Smooth muscle cell (in vitro differentiated cells): ENCODE data around the gene SUPT6H. TPM values are rescaled to one million over a fixed set of nuclear protein-coding genes. Genes with fewer than 3 reads are reported as not detected.
A peak's percentile ranks its signal among the peaks of the same experiment; 100 is the strongest.

Source experiments
- DNase-seq: peaks from one replicate; lab custom pipeline; 2025; ENCODE audit not compliant: unreplicated experiment; lab: John Stamatoyannopoulos, UW
- H2AFZ ChIP-seq: fragments of 200-600 bp; sonication (generic); 2 replicates; pipeline ENCODE4 v1.6.0; 2016; ENCODE audit warnings: antibody characterized with exemption, low read depth, mild to moderate bottlenecking
- H3F3A ChIP-seq: fragments of 200-600 bp; sonication (generic); 2 replicates; pipeline ENCODE4 v1.6.0; 2017; ENCODE audit warnings: antibody characterized with exemption, low read depth
- H3K27ac ChIP-seq: fragments of 200-600 bp; sonication (generic); 2 replicates; pipeline ENCODE4 v1.5.1; 2016; ENCODE audit warnings: low read depth, mild to moderate bottlenecking
- H3K27me3 ChIP-seq: fragments of 200-600 bp; sonication (generic); 2 replicates; pipeline ENCODE4 v1.6.1; 2016; ENCODE audit warnings: low read depth, mild to moderate bottlenecking
- H3K36me3 ChIP-seq: fragments of 200-600 bp; sonication (generic); 2 replicates; pipeline ENCODE4 v1.5.1; 2016; ENCODE audit warnings: low read depth
- H3K4me1 ChIP-seq: fragments of 200-600 bp; sonication (generic); 2 replicates; pipeline ENCODE4 v1.5.1; 2016; ENCODE audit warnings: low read depth
- H3K4me2 ChIP-seq: fragments of 200-600 bp; sonication (generic); 2 replicates; pipeline ENCODE4 v1.6.0; 2016; ENCODE audit warnings: mild to moderate bottlenecking
- H3K4me3 ChIP-seq: fragments of 200-600 bp; sonication (generic); 2 replicates; pipeline ENCODE4 v1.5.1; 2016; ENCODE audit warnings: mild to moderate bottlenecking
- H3K79me2 ChIP-seq: fragments of 200-600 bp; sonication (generic); 2 replicates; pipeline ENCODE4 v1.6.0; 2016; ENCODE audit warnings: low read depth, mild to moderate bottlenecking
- H3K9ac ChIP-seq: fragments of 200-600 bp; sonication (generic); 2 replicates; pipeline ENCODE4 v1.6.0; 2016; ENCODE audit warnings: low read depth
- H3K9me3 ChIP-seq: fragments of 200-600 bp; sonication (generic); replicated peaks from 2 replicates; pipeline ENCODE4 v1.5.1; 2016; ENCODE audit warnings: low read depth
- H4K20me1 ChIP-seq: fragments of 200-600 bp; sonication (generic); 2 replicates; pipeline ENCODE4 v1.6.0; 2016; ENCODE audit warnings: low read depth
- CTCF ChIP-seq: fragments of 200-600 bp; sonication (generic); IDR thresholded peaks from 2 replicates; pipeline ENCODE4 v1.5.1; 2017; ENCODE audit warnings: borderline replicate concordance, mild to moderate bottlenecking, antibody characterized with exemption; ENCODE audit not compliant: insufficient read depth, poor library complexity, severe bottlenecking
- WGBS: methylation state at CpG from one replicate; pipeline ENCODE4 v1.1.7; 2016; ENCODE audit warnings: low lambda C conversion rate; 5-methylcytosine and 5-hydroxymethylcytosine counted together
- polyA plus RNA-seq: library from polyadenylated mRNA; unstranded; fragments of >200 nt; fragmentation: Nextera tagmentation; extraction: Ambion mirVana; gene quantifications from 2 replicates; pipeline ENCODE4 v1.2.1, GENCODE V29; 2016
- total RNA-seq: library from RNA; depleted of rRNA; stranded (reverse); fragments of >200 nt; gene quantifications from 2 replicates; pipeline ENCODE4 v1.2.3, GENCODE V29; 2014

Gene SUPT6H
- total and polyA plus RNA-seq, 2 experiments from 2014 or later: 22.4 to 64.0 TPM

- WGBS: under 1% methylated on average over 54 of the region's 60 CpGs
- DNase-seq: peak; percentile 96
- Histone ChIP-seq H3F3A (peaks cover 42% of the 10 kb centered on the region), H3K27me3 (no peaks in the 10 kb centered on the region), H3K4me1 (peaks cover 35% of the 10 kb centered on the region), H2AFZ (no peak within 1 kb of the TSS), H3K4me3 (peak within 1 kb of the TSS; percentile 79), H3K79me2 (peaks cover 49% of the 10 kb centered on the region), H3K27ac (peak within 1 kb of the TSS; percentile 98), H3K4me2 (peak within 1 kb of the TSS; percentile 98), H3K9me3 (no peaks in the 10 kb centered on the region), H3K9ac (peak within 1 kb of the TSS; percentile 99), H3K36me3 (no peaks in the 10 kb centered on the region), H4K20me1 (peaks cover 54% of the 10 kb centered on the region)
- peak; percentile 47 for TF ChIP-seq CTCF
These were observed 55.8 kb downstream of the SUPT6H start, which contains the start of gene RAB34 for GRCh38 chr17:28717578-28718332. TSS of gene RAB34 (minus strand) at chr17:28717868. CDS start at chr17:28717266, 602 bp downstream.

DNA sequence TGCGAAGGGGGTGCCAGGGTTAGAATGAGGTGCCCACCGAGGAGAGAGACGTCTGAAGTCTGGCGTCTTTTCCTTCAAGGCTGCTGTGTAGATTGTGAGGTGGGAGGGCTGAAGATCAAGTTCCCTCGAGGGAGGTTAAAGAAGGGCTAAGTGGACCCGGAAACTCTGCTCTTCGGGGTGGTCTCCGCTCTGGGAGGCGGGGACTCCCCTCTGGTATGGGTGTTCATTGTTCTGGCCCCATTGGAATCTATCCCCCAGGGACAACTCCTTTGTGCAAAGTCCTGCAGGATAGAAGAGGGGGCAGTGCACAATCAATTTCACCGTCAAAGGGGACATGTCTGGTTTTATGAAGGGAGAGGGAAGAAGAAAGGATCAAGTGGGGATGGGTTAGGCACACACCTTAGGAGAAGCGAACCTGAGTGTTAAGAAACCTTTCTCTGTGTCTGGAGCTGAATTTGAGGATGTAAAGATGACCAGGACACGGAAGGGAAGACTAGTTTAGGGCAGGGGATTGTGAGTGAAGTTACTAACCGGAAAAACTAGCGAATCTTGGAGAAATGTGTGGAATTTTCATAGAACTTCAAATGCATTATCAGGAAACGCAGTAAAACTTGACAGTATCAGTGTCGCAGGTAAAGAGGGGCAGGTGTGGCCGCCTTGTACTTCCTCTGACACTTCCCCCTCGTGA is 56.5 kb downstream of the SUPT6H start:
- Histone ChIP-seq H3K4me1 (peaks cover 35% of the 10 kb centered on the region), H2AFZ (no peak overlapping the region), H3K4me3 (peak overlapping the region; percentile 79), H3K27ac (peak overlapping the region; percentile 98), H3K27me3 (no peaks in the 10 kb centered on the region), H3K36me3 (no peaks in the 10 kb centered on the region), H3F3A (peaks cover 42% of the 10 kb centered on the region), H3K79me2 (peaks cover 53% of the 10 kb centered on the region), H3K4me2 (peak overlapping the region; percentile 98), H3K9ac (peak overlapping the region; percentile 99), H4K20me1 (peaks cover 62% of the 10 kb centered on the region), H3K9me3 (no peaks in the 10 kb centered on the region)
- DNase-seq: no peak
- 5% methylated on average over 18 of the region's 18 CpGs for WGBS
- no peak for TF ChIP-seq CTCF

DNA sequence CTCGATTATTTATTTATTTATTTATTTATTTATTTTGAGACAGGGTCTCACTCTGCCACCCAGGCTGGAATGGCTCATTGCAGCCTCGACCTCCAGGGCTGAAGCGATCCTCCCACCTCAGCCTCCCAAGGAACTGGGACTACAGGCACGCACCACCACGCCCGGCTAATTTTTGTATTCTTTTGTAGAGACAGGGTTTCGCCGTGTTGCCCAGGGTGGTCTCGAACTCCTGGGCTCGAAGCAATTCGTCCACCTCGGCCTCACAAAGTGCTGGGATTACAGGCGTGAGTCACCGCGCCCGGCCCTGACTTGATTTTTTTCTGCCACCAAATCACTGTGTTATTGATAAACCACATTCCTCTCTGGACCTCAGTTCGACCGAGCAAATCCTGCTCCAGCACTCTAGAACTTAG is 57.0 kb downstream of the SUPT6H start:
- no peaks in the 10 kb centered on the region for H3K9me3 ChIP-seq
- WGBS: 14% methylated on average over 18 of the region's 18 CpGs
- H3K4me1 ChIP-seq: peaks cover 35% of the 10 kb centered on the region
- DNase-seq: no peak
- H4K20me1 ChIP-seq: peaks cover 64% of the 10 kb centered on the region
- H3K27ac ChIP-seq: peak overlapping the region; percentile 98
- H2AFZ ChIP-seq: no peak overlapping the region
- peak overlapping the region; percentile 98 for H3K4me2 ChIP-seq
- H3K79me2 ChIP-seq: peaks cover 53% of the 10 kb centered on the region
- peak overlapping the region; percentile 79 for H3K4me3 ChIP-seq
- TF ChIP-seq CTCF: no peak
- peak overlapping the region; percentile 85 for H3K9ac ChIP-seq
- H3K36me3 ChIP-seq: no peaks in the 10 kb centered on the region
- no peaks in the 10 kb centered on the region for H3K27me3 ChIP-seq
- peaks cover 39% of the 10 kb centered on the region for H3F3A ChIP-seq
